Measurements from ENCODE around the gene UST.

DNA sequence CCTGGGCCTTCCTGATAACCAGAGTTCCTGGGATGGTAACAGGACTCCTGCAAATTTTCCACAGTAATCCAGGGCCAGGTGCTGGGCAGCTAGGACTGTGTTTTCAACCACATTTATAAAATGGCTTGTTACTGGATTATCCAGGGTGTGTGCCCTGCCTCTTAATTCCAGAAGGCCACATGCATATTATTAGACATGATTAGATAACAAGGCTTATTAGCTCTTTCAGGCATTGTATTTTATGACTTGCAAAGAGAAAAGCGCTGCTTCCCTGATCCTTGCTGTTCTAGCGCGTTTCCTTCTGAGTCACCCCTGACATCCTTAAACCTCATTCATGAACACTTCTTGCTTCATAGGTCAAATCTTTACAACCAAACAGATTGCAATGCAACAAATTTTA is 208.6 kb downstream of the UST start:
- no peak for TF ChIP-seq POLR2AphosphoS5 (IDR thresholded peaks at IDR 0.05; ENCODE audit: low read depth, low read length)
- no peak for TF ChIP-seq POLR2A (IDR thresholded peaks at IDR 0.05; ENCODE audit: low read depth, low read length)
- no peak for TF ChIP-seq TAF1 (IDR thresholded peaks at IDR 0.05; ENCODE audit: low read depth, low read length)
- TF ChIP-seq SPI1 (IDR thresholded peaks at IDR 0.05; ENCODE audit: low read depth, low read length) = no peak
- TF ChIP-seq PAX5 (IDR thresholded peaks at IDR 0.05; ENCODE audit: insufficient read depth, low read length, severe bottlenecking) = no peak
- no peak for TF ChIP-seq POU2F2 (IDR thresholded peaks at IDR 0.05; ENCODE audit: low read depth, low read length)

All from GM12891 (cell line).